Brain microvascular endothelial cell (primary cell): Measurements from ENCODE around the gene KIAA1217.

Experiments
- DNase-seq: peaks from one replicate; pipeline ENCODE4 v3.0.0-alpha.2; 2020
- H3K27ac ChIP-seq: fragments of 250-450 bp; sonication (Bioruptor Pico); 2 replicates; pipeline ENCODE4 v1.5.1; 2020; ENCODE audit warnings: mild to moderate bottlenecking, moderate library complexity
- H3K27me3 ChIP-seq: fragments of 250-450 bp; sonication (Bioruptor Pico); replicated peaks from 2 replicates; pipeline ENCODE4 v1.5.1; 2020; ENCODE audit warnings: mild to moderate bottlenecking
- H3K36me3 ChIP-seq: fragments of 250-450 bp; sonication (Bioruptor Pico); replicated peaks from 2 replicates; pipeline ENCODE4 v1.5.1; 2020; ENCODE audit warnings: mild to moderate bottlenecking
- H3K4me3 ChIP-seq: 2 replicates; pipeline ENCODE4 v1.5.1; 2011; ENCODE audit warnings: low read depth, mild to moderate bottlenecking, control low read depth, low read length, moderate library complexity
- in situ Hi-C: cut with HindIII; loops from 2 replicates; pipeline ENCODE4 v1.10.0; 2017; ENCODE audit warnings: low sequenced_read_pairs, low pct_ligation_motif_present
- TF ChIP-seq, protein P1 (sequence below): IDR thresholded peaks from 2 replicates; pipeline ENCODE4 v1.5.1; 2011; ENCODE audit warnings: low read depth, mild to moderate bottlenecking, moderate library complexity, low read length, control low read depth, inconsistent platforms; ENCODE audit errors: missing control alignments

KIAA1217 gene

DNA sequence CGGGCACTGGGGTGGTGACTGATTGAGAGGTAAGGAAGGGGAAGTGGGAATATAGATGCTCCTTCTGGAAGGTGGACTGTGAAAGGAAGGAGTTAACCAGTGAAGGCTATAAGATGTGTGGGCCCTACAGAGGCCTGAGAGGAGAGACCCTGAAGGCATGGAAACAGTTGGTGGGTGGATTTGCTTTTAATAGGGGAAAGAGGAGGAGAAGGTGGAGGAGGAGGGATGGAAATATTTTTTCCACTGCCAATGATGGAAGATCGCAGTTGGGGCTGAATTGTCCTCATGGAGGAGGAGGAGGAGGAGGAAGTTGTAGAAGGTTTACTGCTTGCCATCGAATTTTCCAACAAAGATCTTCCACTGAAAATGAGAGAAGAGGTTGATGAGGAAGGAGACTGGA lies 80.3 kb downstream of the KIAA1217 start:
- TF ChIP-seq, protein P1, sequence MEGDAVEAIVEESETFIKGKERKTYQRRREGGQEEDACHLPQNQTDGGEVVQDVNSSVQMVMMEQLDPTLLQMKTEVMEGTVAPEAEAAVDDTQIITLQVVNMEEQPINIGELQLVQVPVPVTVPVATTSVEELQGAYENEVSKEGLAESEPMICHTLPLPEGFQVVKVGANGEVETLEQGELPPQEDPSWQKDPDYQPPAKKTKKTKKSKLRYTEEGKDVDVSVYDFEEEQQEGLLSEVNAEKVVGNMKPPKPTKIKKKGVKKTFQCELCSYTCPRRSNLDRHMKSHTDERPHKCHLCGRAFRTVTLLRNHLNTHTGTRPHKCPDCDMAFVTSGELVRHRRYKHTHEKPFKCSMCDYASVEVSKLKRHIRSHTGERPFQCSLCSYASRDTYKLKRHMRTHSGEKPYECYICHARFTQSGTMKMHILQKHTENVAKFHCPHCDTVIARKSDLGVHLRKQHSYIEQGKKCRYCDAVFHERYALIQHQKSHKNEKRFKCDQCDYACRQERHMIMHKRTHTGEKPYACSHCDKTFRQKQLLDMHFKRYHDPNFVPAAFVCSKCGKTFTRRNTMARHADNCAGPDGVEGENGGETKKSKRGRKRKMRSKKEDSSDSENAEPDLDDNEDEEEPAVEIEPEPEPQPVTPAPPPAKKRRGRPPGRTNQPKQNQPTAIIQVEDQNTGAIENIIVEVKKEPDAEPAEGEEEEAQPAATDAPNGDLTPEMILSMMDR, result no peak
- no peaks in the 10 kb centered on the region for H3K27me3 ChIP-seq
- H3K4me3 ChIP-seq, result no peak overlapping the region
- no peaks in the 10 kb centered on the region for H3K36me3 ChIP-seq
- H3K27ac ChIP-seq, result no peak overlapping the region
- in situ Hi-C loops, result no loop called here
- no peak for DNase-seq

GRCh38 chr10:24292304-24293293 lies 83.7 kb downstream of the KIAA1217 start:
- H3K27me3 ChIP-seq, result no peaks in the 10 kb centered on the region
- TF ChIP-seq, protein P1, result no peak
- DNase-seq, result no peak
- H3K36me3 ChIP-seq, result no peaks in the 10 kb centered on the region
- in situ Hi-C loops, result no loop called here
- no peak overlapping the region for H3K4me3 ChIP-seq
- no peak overlapping the region for H3K27ac ChIP-seq

- Histone ChIP-seq H3K27ac (peak overlapping the region; percentile 17), H3K36me3 (no peaks in the 10 kb centered on the region), H3K4me3 (no peak overlapping the region), H3K27me3 (no peaks in the 10 kb centered on the region)
- TF ChIP-seq, protein P1, result no peak
- peak; percentile 52 for DNase-seq
- in situ Hi-C loops, result no loop called here
Measured at GRCh38 chr10:24299578-24300260, 90.8 kb downstream of the KIAA1217 start.

DNA sequence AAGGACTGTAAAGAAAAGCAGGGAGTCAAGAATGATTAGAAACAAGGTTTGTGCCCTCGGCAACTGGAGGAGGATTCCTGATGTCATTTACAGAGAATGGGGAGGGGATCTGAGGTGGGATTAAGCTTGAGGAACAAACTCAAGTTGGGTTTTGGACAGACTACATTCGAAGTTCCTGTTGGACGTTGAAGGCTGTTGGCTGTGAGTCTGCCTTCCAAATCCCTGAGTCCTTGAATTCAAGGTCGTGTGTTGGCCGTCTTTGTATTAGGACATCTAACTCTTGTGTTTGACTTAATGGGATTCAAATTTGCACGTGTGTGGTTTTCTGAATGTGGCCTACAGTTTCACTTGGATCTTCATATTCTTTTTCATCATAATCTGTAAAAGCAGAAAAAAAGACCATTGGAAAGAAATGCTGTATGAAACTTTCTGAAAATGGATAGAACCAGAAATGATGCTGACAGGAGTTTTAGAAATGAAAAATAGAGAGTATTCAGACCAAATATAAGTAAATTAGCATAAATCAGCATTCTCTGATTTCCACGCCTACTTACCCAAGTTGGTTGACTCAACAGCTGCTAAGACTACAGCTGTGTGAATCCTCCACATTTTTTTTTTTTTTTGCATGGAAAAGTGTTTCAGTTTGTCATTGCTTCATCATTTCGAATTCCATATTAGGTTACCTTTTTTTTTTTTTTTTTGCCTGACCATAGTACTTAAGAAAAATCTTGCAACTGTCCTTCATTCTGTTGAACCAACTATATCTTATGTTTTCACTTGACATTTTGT lies 94.8 kb downstream of the KIAA1217 start:
- TF ChIP-seq, protein P1, result no peak
- H3K27ac ChIP-seq, result no peak overlapping the region
- H3K4me3 ChIP-seq, result no peak overlapping the region
- H3K27me3 ChIP-seq, result no peaks in the 10 kb centered on the region
- in situ Hi-C loops, result no loop called here
- DNase-seq, result no peak
- no peaks in the 10 kb centered on the region for H3K36me3 ChIP-seq

- no peak overlapping the region for H3K4me3 ChIP-seq
- no peaks in the 10 kb centered on the region for H3K27me3 ChIP-seq
- peak overlapping the region; percentile 24 for H3K27ac ChIP-seq
- in situ Hi-C loops, result no loop called here
- TF ChIP-seq, protein P1, result no peak
- no peaks in the 10 kb centered on the region for H3K36me3 ChIP-seq
- peak; percentile 27 for DNase-seq
Measured at GRCh38 chr10:24305551-24306506, 96.9 kb downstream of the KIAA1217 start.
